OCI-LY1 (cell line): Measurements from ENCODE around the gene CALCOCO1.

ENCODE experiments used
- H2AFZ ChIP-seq: fragments of 200-600 bp; sonication (generic), shearing (Covaris generic); 2 replicates; pipeline ENCODE4 v1.6.0; 2014; ENCODE audit warnings: antibody characterized with exemption, mild to moderate bottlenecking, low read length
- H3F3A ChIP-seq: fragments of 200-600 bp; sonication (generic), shearing (Covaris generic); 2 replicates; pipeline ENCODE4 v1.6.0; 2014; ENCODE audit warnings: mild to moderate bottlenecking, antibody characterized with exemption, low read length, moderate library complexity; ENCODE audit not compliant: insufficient read depth
- H3K27ac ChIP-seq: fragments of 200-600 bp; sonication (generic); 2 replicates; pipeline ENCODE4 v1.5.1; 2014; ENCODE audit warnings: low read length, mixed run types, mild to moderate bottlenecking, low read depth; ENCODE audit not compliant: poor library complexity, severe bottlenecking
- H3K27me3 ChIP-seq: fragments of 200-600 bp; sonication (generic); 2 replicates; pipeline ENCODE4 v1.6.0; 2014; ENCODE audit warnings: antibody characterized with exemption, mild to moderate bottlenecking, low read length, moderate library complexity; ENCODE audit not compliant: insufficient read depth
- H3K36me3 ChIP-seq: fragments of 200-600 bp; sonication (generic); 2 replicates; pipeline ENCODE4 v1.6.1; 2014; ENCODE audit warnings: mild to moderate bottlenecking, antibody characterized with exemption, low read length, moderate library complexity, mixed read lengths; ENCODE audit not compliant: insufficient read depth
- H3K4me1 ChIP-seq: fragments of 200-600 bp; sonication (generic); 2 replicates; pipeline ENCODE4 v1.5.1; 2014; ENCODE audit warnings: mild to moderate bottlenecking, low read length, moderate library complexity; ENCODE audit not compliant: insufficient read depth, severe bottlenecking
- H3K4me2 ChIP-seq: fragments of 200-600 bp; sonication (generic), shearing (Covaris generic); 2 replicates; pipeline ENCODE4 v1.6.1; 2014; ENCODE audit warnings: low read length
- H3K4me3 ChIP-seq: fragments of 200-600 bp; sonication (generic); 2 replicates; pipeline ENCODE4 v1.5.1; 2014; ENCODE audit warnings: low read length, low read depth, mild to moderate bottlenecking, mixed read lengths; ENCODE audit not compliant: poor library complexity, severe bottlenecking
- H3K79me2 ChIP-seq: fragments of 200-600 bp; shearing (Covaris generic); 2 replicates; pipeline ENCODE4 v1.6.1; 2016; ENCODE audit warnings: mixed run types, low read length, mixed read lengths; ENCODE audit not compliant: insufficient read depth
- H3K9ac ChIP-seq: fragments of 200-600 bp; sonication (generic), shearing (Covaris generic); 2 replicates; pipeline ENCODE4 v1.6.1; 2014; ENCODE audit warnings: mild to moderate bottlenecking, low read length, mixed read lengths
- H3K9me2 ChIP-seq: fragments of 200-600 bp; sonication (generic), shearing (Covaris generic); 2 replicates; pipeline ENCODE4 v1.6.1; 2014; ENCODE audit warnings: low read depth, mild to moderate bottlenecking, low read length, mixed read lengths
- H3K9me3 ChIP-seq: fragments of 200-600 bp; shearing (Covaris generic); 2 replicates; pipeline ENCODE4 v1.6.1; 2014; ENCODE audit warnings: low read length, mixed read lengths
- H4K20me1 ChIP-seq: fragments of 200-600 bp; sonication (generic), shearing (Covaris generic); 2 replicates; pipeline ENCODE4 v1.6.0; 2016; ENCODE audit warnings: mild to moderate bottlenecking, low read length; ENCODE audit not compliant: insufficient read depth
- CTCF ChIP-seq: fragments of 200-600 bp; sonication (generic), shearing (Covaris generic); IDR thresholded peaks from 2 replicates; pipeline ENCODE4 v1.5.1; 2017; ENCODE audit warnings: mild to moderate bottlenecking, antibody characterized with exemption, low read length, moderate library complexity, mixed read lengths
- EZH2 ChIP-seq: fragments of 200-600 bp; sonication (generic), shearing (Covaris generic); IDR thresholded peaks from 2 replicates; pipeline ENCODE4 v1.8.0; 2017; ENCODE audit warnings: borderline replicate concordance, mixed run types, mild to moderate bottlenecking, antibody characterized with exemption, low read length, moderate library complexity, mixed read lengths

The CALCOCO1 gene

GRCh38 chr12:53752621-53753020 lies 25.4 kb upstream of the CALCOCO1 start:
- no peaks in the 10 kb centered on the region for H3K27me3 ChIP-seq
- peak overlapping the region; percentile 76 for H3K4me2 ChIP-seq
- no peaks in the 10 kb centered on the region for H3K9me2 ChIP-seq
- H3K4me3 ChIP-seq, result peak overlapping the region; percentile 66
- no peaks in the 10 kb centered on the region for H4K20me1 ChIP-seq
- peak overlapping the region; percentile 94 for H3K27ac ChIP-seq
- H3K36me3 ChIP-seq, result no peaks in the 10 kb centered on the region
- H3K9ac ChIP-seq, result peak overlapping the region; percentile 75
- H3K4me1 ChIP-seq, result peaks cover 78% of the 10 kb centered on the region
- H2AFZ ChIP-seq, result no peak overlapping the region
- TF ChIP-seq CTCF, result no peak
- TF ChIP-seq EZH2, result no peak
- 0 out of 2 replicates have a peak, but pooled peaks cover 9% of the 10 kb centered on the region for H3F3A ChIP-seq
- no peaks in the 10 kb centered on the region for H3K9me3 ChIP-seq
- H3K79me2 ChIP-seq, result no peaks in the 10 kb centered on the region

GRCh38 chr12:53752192-53752601 lies 24.9 kb upstream of the CALCOCO1 start:
- 0 out of 2 replicates have a peak, but pooled peaks cover 9% of the 10 kb centered on the region for H3F3A ChIP-seq
- no peaks in the 10 kb centered on the region for H3K36me3 ChIP-seq
- no peaks in the 10 kb centered on the region for H4K20me1 ChIP-seq
- H3K4me3 ChIP-seq, result peak overlapping the region; percentile 66
- H3K4me2 ChIP-seq, result peak overlapping the region; percentile 76
- peak overlapping the region; percentile 75 for H3K9ac ChIP-seq
- H3K9me3 ChIP-seq, result no peaks in the 10 kb centered on the region
- peaks cover 74% of the 10 kb centered on the region for H3K4me1 ChIP-seq
- no peaks in the 10 kb centered on the region for H3K79me2 ChIP-seq
- no peak overlapping the region for H2AFZ ChIP-seq
- H3K9me2 ChIP-seq, result no peaks in the 10 kb centered on the region
- no peaks in the 10 kb centered on the region for H3K27me3 ChIP-seq
- no peak for TF ChIP-seq EZH2
- TF ChIP-seq CTCF, result no peak
- H3K27ac ChIP-seq, result peak overlapping the region; percentile 94

GRCh38 chr12:53751336-53752191 lies 24.3 kb upstream of the CALCOCO1 start, which contains the start of gene CISTR:
CISTR (minus strand) TSS chr12:53751979.
- Histone ChIP-seq H3K27ac (peak within 1 kb of the TSS; percentile 94), H3K4me1 (peaks cover 67% of the 10 kb centered on the region), H4K20me1 (no peaks in the 10 kb centered on the region)

More at GRCh38 chr12:53751336-53752191, 24.3 kb upstream of the CALCOCO1 start, which contains the start of gene CISTR:
- Histone ChIP-seq H2AFZ (no peak within 1 kb of the TSS), H3F3A (0 out of 2 replicates have a peak, but pooled peaks cover 9% of the 10 kb centered on the region), H3K9me3 (no peaks in the 10 kb centered on the region), H3K4me2 (peak within 1 kb of the TSS; percentile 76), H3K4me3 (peak within 1 kb of the TSS; percentile 66), H3K9ac (peak within 1 kb of the TSS; percentile 75), H3K27me3 (no peaks in the 10 kb centered on the region), H3K9me2 (no peaks in the 10 kb centered on the region), H3K36me3 (no peaks in the 10 kb centered on the region), H3K79me2 (no peaks in the 10 kb centered on the region)
- no peak for TF ChIP-seq EZH2
- TF ChIP-seq CTCF, result no peak
